ENCODE measurements around the gene PTPN9.
"Not testable (repeated sequence)": the region's sequence is repeated elsewhere in the genome, so short reads cannot be mapped to it uniquely, and the experiment has no call there.

Gene PTPN9

GRCh38 chr15:75578173-75578947 lies 755 bp downstream of the PTPN9 start:
- DNase-seq = peak; percentile 7

GRCh38 chr15:75577401-75578172 lies 1.5 kb downstream of the PTPN9 start:
- no peak for DNase-seq

- DNase-seq = no peak
These were observed 5.3 kb downstream of the PTPN9 start for GRCh38 chr15:75573648-75574384.

GRCh38 chr15:75570126-75570845 lies 8.8 kb downstream of the PTPN9 start:
- DNase-seq = no peak

GRCh38 chr15:75565062-75565970 lies 13.8 kb downstream of the PTPN9 start:
- DNase-seq = no peak

- DNase-seq = no peak
These were observed 17.2 kb downstream of the PTPN9 start for GRCh38 chr15:75561888-75562287.

DNA sequence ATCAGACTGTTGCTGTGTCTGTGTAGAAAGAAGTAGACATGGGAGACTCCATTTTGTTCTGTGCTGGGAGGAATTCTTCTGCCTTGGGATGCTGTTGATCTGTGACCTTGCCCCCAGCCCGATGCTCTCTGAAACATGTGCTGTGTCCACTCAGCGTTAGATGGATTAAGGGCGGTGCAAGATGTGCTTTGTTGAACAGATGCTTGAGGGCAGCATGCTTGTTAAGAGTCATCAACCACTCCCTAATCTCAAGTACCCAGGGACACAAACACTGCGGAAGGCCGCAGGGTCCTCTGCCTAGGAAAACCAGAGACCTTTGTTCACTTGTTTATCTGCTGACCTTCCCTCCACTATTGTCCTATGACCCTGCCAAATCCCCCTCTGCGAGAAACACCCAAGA lies 19.8 kb downstream of the PTPN9 start:
- DNase-seq = not testable (repeated sequence)

GRCh38 chr15:75558955-75559354 lies 20.2 kb downstream of the PTPN9 start:
- DNase-seq = not testable (repeated sequence)

- no peak for DNase-seq
These were observed 24.4 kb downstream of the PTPN9 start for GRCh38 chr15:75554717-75555116.

GRCh38 chr15:75553659-75554058 lies 25.5 kb downstream of the PTPN9 start:
- no peak for DNase-seq

GRCh38 chr15:75551091-75551490 lies 28.0 kb downstream of the PTPN9 start:
- DNase-seq = no peak

- no peak for DNase-seq
These were observed 34.1 kb downstream of the PTPN9 start for GRCh38 chr15:75545064-75545463.

GRCh38 chr15:75544359-75544758 lies 34.8 kb downstream of the PTPN9 start:
- DNase-seq = no peak

- DNase-seq = not testable (repeated sequence)
These were observed 36.1 kb downstream of the PTPN9 start for GRCh38 chr15:75542949-75543545.

DNA sequence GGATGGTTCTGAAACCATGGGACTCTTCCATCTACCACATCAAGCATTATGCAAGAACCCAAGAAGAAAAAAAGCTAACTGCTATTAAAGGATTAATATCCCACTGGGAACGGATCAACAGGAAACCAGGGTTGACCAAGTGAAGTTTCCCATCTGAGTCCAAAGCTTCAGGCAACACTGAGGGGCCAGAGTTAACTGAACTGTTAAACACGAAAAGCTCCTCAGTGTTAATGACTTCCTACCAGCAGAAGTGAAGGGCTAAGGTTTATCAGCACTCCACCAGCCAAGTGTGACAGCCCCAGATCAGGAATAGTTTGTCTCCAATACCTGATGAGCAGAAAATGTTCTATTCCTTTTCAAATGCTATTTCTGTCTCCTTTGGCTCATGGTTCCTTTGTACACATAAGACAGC lies 36.7 kb downstream of the PTPN9 start:
- DNase-seq = no peak

- no peak for DNase-seq
These were observed 40.7 kb downstream of the PTPN9 start for GRCh38 chr15:75538376-75538775.

- no peak for DNase-seq
These were observed 45.2 kb downstream of the PTPN9 start for GRCh38 chr15:75533945-75534344.

GRCh38 chr15:75532413-75533250 lies 46.5 kb downstream of the PTPN9 start:
- no peak for DNase-seq

- DNase-seq = no peak
These were observed 48.1 kb downstream of the PTPN9 start for GRCh38 chr15:75531041-75531450.

DNA sequence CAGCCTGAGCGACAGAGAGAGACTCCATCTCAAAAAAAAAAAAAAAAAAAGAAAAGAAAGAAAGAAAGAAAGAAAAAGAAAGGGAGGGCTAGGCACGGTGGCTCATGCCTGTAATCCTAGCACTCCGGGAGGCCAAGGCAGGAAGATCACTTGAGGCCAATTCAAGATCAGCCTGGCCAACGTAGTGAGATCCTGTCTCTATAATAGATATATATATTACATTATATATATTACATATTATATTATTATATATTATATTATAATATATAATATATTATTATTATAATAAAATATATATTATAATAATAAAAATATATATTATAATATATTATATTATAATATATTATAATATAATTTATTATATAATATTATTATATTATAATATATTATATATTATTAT lies 48.9 kb downstream of the PTPN9 start:
- no peak for DNase-seq

All from NCI-H1105 (cell line).